GM19023 (cell line): ENCODE results near the gene XXYLT1.

Experiments
- ATAC-seq: cut with Tn5 transposase; IDR thresholded peaks from one replicate; pipeline ENCODE4 v1.9.1; 2021; ENCODE audit warnings: mild to moderate bottlenecking, moderate library complexity; ENCODE audit not compliant: unreplicated experiment

The XXYLT1 gene

GRCh38 chr3:195268576-195269309, 2.2 kb downstream of the XXYLT1 start:
- ATAC-seq, result no peak

GRCh38 chr3:195267096-195267495, 3.9 kb downstream of the XXYLT1 start:
- no peak for ATAC-seq

GRCh38 chr3:195266428-195266827, 4.5 kb downstream of the XXYLT1 start:
- no peak for ATAC-seq

GRCh38 chr3:195265363-195265976, 5.5 kb downstream of the XXYLT1 start:
- ATAC-seq, result no peak

GRCh38 chr3:195263925-195264600, 6.9 kb downstream of the XXYLT1 start:
- ATAC-seq, result no peak

- no peak for ATAC-seq
Measured at GRCh38 chr3:195263193-195263924, 7.6 kb downstream of the XXYLT1 start.

GRCh38 chr3:195261925-195262324, 9.0 kb downstream of the XXYLT1 start:
- ATAC-seq, result no peak

- peak; percentile 4 for ATAC-seq
Measured at GRCh38 chr3:195260280-195260905, 10.6 kb downstream of the XXYLT1 start.

- peak; percentile 80 for ATAC-seq
Measured at GRCh38 chr3:195259475-195260279, 11.3 kb downstream of the XXYLT1 start.

- ATAC-seq, result peak; percentile 5
Measured at GRCh38 chr3:195259154-195259474, 11.8 kb downstream of the XXYLT1 start.

GRCh38 chr3:195258449-195259153, 12.4 kb downstream of the XXYLT1 start:
- no peak for ATAC-seq

GRCh38 chr3:195257454-195258448, 13.2 kb downstream of the XXYLT1 start:
- ATAC-seq, result no peak

- ATAC-seq, result no peak
Measured at GRCh38 chr3:195256639-195257453, 14.1 kb downstream of the XXYLT1 start.

- ATAC-seq, result no peak
Measured at GRCh38 chr3:195255571-195256501, 15.1 kb downstream of the XXYLT1 start.

- ATAC-seq, result no peak
Measured at GRCh38 chr3:195255176-195255500, 15.8 kb downstream of the XXYLT1 start.

- no peak for ATAC-seq
Measured at GRCh38 chr3:195254454-195255175, 16.3 kb downstream of the XXYLT1 start.
